RWPE2 (cell line): ENCODE measurements around the gene ABI2.
"Not testable (repeated sequence)": the region's sequence is repeated elsewhere in the genome, so short reads cannot be mapped to it uniquely, and the experiment has no call there.

Experiments
- ATAC-seq: fragments of 200-7000 bp; cut with Tn5 transposase; 3 replicates; pipeline ENCODE4 v1.9.1; 2021; ENCODE audit warnings: low read depth
- DNase-seq: peaks from one replicate; pipeline ENCODE4 v3.0.0-alpha.2; 2020; ENCODE audit warnings: low spot score
- H3K27ac ChIP-seq: fragments of 450-650 bp; 2 replicates; pipeline ENCODE4 v1.5.1; 2017; ENCODE audit warnings: mild to moderate bottlenecking; ENCODE audit not compliant: poor library complexity, severe bottlenecking
- H3K27me3 ChIP-seq: fragments of 250-450 bp; sonication (Bioruptor Pico); 2 replicates; pipeline ENCODE4 v1.5.1; 2021; ENCODE audit warnings: mild to moderate bottlenecking, moderate library complexity; ENCODE audit not compliant: insufficient read depth, poor library complexity, severe bottlenecking
- H3K36me3 ChIP-seq: fragments of 250-450 bp; sonication (Bioruptor Pico); 2 replicates; pipeline ENCODE4 v1.5.1; 2020; ENCODE audit warnings: low read depth, mild to moderate bottlenecking, moderate library complexity
- H3K4me1 ChIP-seq: fragments of 250-450 bp; sonication (Bioruptor Pico); 2 replicates; pipeline ENCODE4 v1.5.1; 2021; ENCODE audit warnings: mild to moderate bottlenecking, moderate library complexity; ENCODE audit not compliant: insufficient read depth, poor library complexity, severe bottlenecking
- H3K4me3 ChIP-seq: fragments of 250-450 bp; sonication (Bioruptor Pico); 2 replicates; pipeline ENCODE4 v1.5.1; 2021; ENCODE audit warnings: mild to moderate bottlenecking, moderate library complexity; ENCODE audit not compliant: severe bottlenecking
- H3K9me3 ChIP-seq: fragments of 250-450 bp; sonication (Bioruptor Pico); 2 replicates; pipeline ENCODE4 v1.5.1; 2021; ENCODE audit warnings: mild to moderate bottlenecking, moderate library complexity; ENCODE audit not compliant: severe bottlenecking
- TF ChIP-seq, protein P1 (sequence below): fragments of 450-650 bp; IDR thresholded peaks from one replicate; pipeline ENCODE4 v1.5.1; 2017; ENCODE audit warnings: mild to moderate bottlenecking, moderate library complexity; ENCODE audit not compliant: poor library complexity, severe bottlenecking

Gene ABI2

DNA sequence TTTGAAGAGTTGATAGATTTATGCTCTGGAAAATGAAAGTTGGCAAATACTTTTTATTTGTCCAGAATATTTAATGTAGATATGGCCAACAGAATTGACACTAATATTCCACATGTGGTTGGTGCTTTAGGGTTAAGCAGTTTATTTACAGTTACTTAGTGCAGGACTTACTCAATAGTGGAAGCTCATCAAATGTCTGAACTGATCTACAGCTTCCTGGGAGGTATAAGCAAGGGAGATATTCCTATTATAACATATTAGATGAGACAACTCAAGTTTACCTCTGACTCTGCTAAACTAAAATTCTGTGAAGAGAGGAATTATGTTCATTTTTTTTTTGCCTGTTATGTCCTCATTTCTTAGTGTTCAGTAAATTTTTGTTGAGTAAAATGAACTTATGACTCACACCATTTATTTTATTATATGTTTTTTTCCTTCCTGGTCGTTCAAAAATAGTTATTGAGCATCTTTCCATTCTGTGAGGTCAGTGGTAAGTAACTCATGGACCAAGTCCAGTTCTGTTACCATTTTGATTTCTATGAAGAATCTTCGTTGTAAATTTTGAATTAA, 13.6 kb downstream of the ABI2 start:
- Histone ChIP-seq H3K27me3 (no peaks in the 10 kb centered on the region), H3K36me3 (peaks cover 21% of the 10 kb centered on the region), H3K27ac (peak overlapping the region; percentile 47), H3K4me3 (no peak overlapping the region), H3K4me1 (peaks cover 18% of the 10 kb centered on the region), H3K9me3 (no peaks in the 10 kb centered on the region)
- ATAC-seq (no peak), DNase-seq (no peak)
- TF ChIP-seq, protein P1, sequence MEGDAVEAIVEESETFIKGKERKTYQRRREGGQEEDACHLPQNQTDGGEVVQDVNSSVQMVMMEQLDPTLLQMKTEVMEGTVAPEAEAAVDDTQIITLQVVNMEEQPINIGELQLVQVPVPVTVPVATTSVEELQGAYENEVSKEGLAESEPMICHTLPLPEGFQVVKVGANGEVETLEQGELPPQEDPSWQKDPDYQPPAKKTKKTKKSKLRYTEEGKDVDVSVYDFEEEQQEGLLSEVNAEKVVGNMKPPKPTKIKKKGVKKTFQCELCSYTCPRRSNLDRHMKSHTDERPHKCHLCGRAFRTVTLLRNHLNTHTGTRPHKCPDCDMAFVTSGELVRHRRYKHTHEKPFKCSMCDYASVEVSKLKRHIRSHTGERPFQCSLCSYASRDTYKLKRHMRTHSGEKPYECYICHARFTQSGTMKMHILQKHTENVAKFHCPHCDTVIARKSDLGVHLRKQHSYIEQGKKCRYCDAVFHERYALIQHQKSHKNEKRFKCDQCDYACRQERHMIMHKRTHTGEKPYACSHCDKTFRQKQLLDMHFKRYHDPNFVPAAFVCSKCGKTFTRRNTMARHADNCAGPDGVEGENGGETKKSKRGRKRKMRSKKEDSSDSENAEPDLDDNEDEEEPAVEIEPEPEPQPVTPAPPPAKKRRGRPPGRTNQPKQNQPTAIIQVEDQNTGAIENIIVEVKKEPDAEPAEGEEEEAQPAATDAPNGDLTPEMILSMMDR, result no peak

DNA sequence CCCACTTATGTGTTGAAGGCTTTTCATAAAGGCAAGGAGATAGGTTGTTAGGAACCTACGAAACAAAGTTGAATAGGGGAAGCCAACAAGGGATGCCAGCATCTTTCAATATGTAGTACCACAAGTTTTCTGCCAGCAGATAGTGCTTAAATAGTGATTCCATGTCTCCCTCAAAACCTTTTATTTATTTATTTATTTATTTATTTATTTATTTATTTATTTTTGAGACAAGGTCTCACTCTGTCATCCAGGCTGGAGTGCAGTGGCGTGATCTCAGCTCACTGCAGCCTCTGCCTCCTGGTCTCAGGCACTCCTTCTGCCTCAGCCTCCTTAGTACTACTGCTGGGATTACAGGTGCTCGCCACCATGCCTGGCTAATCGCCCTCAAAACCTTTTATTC, 14.2 kb downstream of the ABI2 start:
- not testable (repeated sequence) for H3K27ac ChIP-seq

DNA sequence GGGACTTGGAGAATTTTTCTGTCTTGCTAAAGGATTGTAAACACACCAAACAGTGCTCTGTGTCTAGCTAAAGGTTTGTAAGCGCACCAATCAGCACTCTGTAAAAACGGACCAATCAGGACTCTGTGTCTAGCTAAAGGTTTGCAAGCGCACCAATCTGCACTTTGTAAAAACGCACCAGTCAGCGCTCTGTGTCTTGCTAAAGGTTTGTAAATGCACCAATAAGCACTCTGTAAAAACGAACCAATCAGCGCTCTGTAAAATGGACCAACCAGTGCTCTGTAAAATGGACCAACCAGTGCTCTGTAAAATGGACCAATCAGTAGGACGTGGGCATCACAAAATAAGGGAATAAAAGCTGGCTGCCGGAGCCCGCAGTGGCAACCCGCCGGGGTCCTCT, 16.5 kb downstream of the ABI2 start:
- TF ChIP-seq, protein P1, result no peak
- no peak for DNase-seq
- peaks cover 21% of the 10 kb centered on the region for H3K36me3 ChIP-seq
- no peaks in the 10 kb centered on the region for H3K9me3 ChIP-seq
- no peak for ATAC-seq
- no peak overlapping the region for H3K4me3 ChIP-seq
- H3K27me3 ChIP-seq, result no peaks in the 10 kb centered on the region
- peaks cover 18% of the 10 kb centered on the region for H3K4me1 ChIP-seq
- no peak overlapping the region for H3K27ac ChIP-seq

More for the DNA sequence above, 14.2 kb downstream of the ABI2 start:
- peaks cover 21% of the 10 kb centered on the region for H3K36me3 ChIP-seq
- DNase-seq, ATAC-seq, H3K9me3 ChIP-seq, H3K27me3 ChIP-seq, H3K4me3 ChIP-seq: not testable (repeated sequence)
- peaks cover 18% of the 10 kb centered on the region for H3K4me1 ChIP-seq

DNA sequence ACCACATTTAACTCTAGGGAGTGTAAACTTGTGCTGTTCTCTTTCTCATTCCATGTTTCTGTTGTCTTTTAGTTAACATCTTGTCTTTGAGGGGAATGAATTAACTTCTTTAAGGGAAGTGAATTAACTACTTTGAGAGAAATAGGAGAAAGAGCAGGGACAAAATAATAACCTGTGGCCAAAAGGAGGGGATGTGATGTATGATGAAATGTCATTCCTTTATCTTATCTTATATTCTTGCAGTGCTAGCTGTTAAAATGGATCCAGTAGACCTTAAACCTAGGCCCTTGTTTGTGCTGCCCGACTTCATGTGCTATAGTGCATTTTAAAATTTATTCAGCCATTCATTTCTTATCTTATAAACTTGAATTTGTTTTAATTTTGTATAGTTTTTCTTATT, 18.4 kb downstream of the ABI2 start:
- peaks cover 20% of the 10 kb centered on the region for H3K36me3 ChIP-seq
- DNase-seq, result no peak
- TF ChIP-seq, protein P1, result no peak

DNA sequence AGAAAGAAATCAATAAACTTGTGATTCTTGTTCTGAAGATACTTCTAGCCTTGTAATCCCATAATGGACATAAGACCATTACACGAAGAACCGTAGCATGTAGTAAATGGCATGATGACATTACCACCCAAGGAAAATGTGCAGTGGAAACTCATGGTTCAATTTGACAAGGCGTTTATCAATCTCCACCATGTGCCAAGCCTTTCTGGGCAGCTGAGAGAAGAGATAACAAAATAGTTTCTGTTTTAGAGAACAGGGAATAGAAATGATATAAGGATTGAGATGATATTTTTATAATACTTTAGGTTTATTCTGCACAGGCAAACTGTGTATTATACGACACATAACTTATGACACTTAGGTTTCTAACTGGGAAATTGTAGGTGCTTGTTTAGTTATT, 19.2 kb downstream of the ABI2 start:
- DNase-seq (no peak), ATAC-seq (no peak)
- peaks cover 3% of the 10 kb centered on the region for H3K4me1 ChIP-seq
- H3K27ac ChIP-seq, result no peak overlapping the region
- H3K27me3 ChIP-seq, result no peaks in the 10 kb centered on the region
- H3K9me3 ChIP-seq, result no peaks in the 10 kb centered on the region
- TF ChIP-seq, protein P1, result no peak
- peaks cover 14% of the 10 kb centered on the region for H3K36me3 ChIP-seq
- H3K4me3 ChIP-seq, result no peak overlapping the region

More for the DNA sequence above, 18.4 kb downstream of the ABI2 start:
- Histone ChIP-seq H3K4me1 (peaks cover 5% of the 10 kb centered on the region), H3K4me3 (no peak overlapping the region), H3K9me3 (no peaks in the 10 kb centered on the region), H3K27ac (no peak overlapping the region), H3K27me3 (no peaks in the 10 kb centered on the region)
- ATAC-seq, result no peak
